Esophagus muscularis mucosa (tissue), 4 donors: ENCODE measurements around the gene GRK3.

ENCODE experiments used
- CTCF ChIP-seq, 3 experiments: fragments of 200-600 bp in 2 of 3; fragments of 450-650 bp in 1 of 3; sonication (generic) in 2 of 3; IDR thresholded peaks; one replicate each; pipeline ENCODE4 v1.5.1; 2017 to 2019; ENCODE audit warnings: antibody characterized with exemption in 3 of 3, mild to moderate bottlenecking in 2 of 3, moderate library complexity in 1 of 3
- EP300 ChIP-seq: sonication (generic); formaldehyde crosslinking; IDR thresholded peaks from one replicate; pipeline ENCODE4 v1.6.1; 2017; ENCODE audit warnings: antibody characterized with exemption
- POLR2A ChIP-seq: fragments of 450-650 bp; IDR thresholded peaks from one replicate; pipeline ENCODE4 v1.6.1; 2017; ENCODE audit warnings: antibody characterized with exemption, moderate library complexity, mild to moderate bottlenecking, low read depth
- POLR2AphosphoS5 ChIP-seq, 2 donors: sonication (generic); formaldehyde crosslinking; IDR thresholded peaks; one replicate each; pipeline ENCODE4 v1.6.1; 2017; ENCODE audit warnings: antibody characterized with exemption in 2 of 2

- TF ChIP-seq POLR2AphosphoS5 (IDR thresholded peaks at IDR 0.05) (no peak), CTCF (IDR thresholded peaks at IDR 0.05) (no peak), POLR2A (no peak), EP300 (no peak)
Observed at GRCh38 chr22:25546751-25547150, 17.7 kb upstream of the GRK3 start.
